GM21786 (cell line): Measurements from ENCODE around the gene KIF16B.

ENCODE experiments used
- ATAC-seq: cut with Tn5 transposase; IDR thresholded peaks from one replicate; pipeline ENCODE4 v1.9.1; 2021; ENCODE audit not compliant: unreplicated experiment

Gene KIF16B

DNA sequence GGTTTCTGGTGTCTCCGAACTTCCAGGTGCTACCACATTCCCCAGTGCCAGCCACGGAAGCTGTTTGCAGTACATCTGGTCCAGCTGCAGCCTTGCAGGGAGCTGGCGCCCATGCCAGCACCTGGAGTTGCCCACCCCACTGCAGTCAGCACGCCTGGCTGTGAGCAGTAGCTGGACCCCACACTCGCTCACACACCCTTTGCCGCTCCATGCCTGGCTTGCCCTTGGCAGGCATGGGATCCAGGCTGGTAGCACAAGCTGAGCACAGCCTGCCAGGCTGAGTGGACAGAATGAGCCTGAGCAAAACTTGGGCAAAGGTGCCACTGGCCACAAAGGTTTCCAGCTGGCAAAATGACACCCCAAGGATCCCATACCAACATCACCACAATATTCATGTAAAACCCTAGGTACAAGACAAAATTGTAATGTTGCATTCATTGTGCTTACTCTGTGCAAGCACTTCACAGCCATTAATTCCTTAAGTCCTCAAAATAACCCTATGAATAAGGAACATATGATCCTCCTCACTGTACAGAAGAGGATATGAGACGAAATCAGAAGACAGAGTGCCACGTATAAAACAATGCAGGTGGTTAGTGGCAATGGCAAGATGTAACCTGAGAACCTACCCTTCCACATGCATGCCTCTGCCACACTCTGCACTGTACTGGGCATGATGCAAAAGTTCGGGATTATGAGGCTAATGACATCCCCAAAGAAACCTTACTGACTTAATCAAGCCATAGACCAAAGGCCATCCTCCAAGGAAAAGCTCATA lies 18.3 kb downstream of the KIF16B start:
- ATAC-seq: no peak

DNA sequence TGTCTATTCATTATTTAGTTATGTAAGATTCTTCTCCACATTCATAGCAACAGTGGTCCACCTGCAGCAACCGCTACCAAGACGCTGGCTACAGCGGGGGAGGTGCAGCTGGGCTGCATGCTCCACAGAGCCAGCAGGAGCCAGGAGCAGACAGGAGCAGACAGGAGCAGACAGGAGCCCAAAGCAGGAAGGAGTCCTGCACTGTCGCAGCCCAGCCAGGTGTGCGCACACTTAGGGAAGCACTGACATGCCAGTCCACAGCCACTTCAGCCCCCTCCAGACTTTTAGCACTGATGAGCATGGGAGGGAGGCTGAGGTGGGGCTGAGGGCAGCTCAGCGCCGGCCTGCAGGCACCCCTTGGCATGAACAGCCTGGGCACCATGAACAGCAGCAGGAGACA lies 19.6 kb downstream of the KIF16B start:
- no peak for ATAC-seq

DNA sequence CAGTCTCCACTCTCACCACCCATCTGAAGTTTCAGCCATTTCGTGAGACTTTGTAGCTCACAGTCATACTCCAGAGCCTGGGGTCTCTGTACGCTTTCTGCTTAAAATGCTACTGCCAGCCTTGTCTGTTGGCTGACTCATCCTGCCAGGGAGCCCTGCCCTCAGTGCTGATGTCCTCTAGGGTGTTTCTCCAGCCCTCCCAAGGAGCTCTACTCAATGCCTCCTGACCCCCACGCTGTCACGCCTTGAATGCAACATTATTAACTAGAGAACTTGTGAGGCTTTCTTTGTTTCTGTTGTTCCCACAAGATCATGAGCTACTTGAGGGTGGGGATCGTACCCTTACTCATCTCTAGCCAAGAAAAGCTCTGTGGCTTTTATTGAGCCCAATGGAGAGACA lies 20.1 kb downstream of the KIF16B start:
- ATAC-seq: no peak

DNA sequence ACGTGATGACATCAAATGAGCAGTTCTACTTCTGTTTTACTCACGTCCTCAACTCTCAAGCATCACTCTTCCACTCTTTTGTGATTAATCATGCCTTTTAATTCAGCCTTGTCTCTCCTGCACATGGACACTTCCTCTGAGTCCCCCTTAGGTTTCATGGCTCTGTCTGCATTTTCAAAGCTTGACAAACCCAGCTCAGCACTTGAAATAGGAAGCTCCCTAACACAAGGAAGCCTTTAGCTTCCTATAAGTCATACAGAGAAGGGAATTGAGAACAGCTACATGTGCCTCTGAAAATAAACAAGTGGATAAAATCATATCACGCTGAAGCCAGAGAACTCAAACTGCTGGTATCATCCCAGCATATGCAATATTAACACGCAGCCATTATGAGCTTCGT lies 21.2 kb downstream of the KIF16B start:
- ATAC-seq: no peak

DNA sequence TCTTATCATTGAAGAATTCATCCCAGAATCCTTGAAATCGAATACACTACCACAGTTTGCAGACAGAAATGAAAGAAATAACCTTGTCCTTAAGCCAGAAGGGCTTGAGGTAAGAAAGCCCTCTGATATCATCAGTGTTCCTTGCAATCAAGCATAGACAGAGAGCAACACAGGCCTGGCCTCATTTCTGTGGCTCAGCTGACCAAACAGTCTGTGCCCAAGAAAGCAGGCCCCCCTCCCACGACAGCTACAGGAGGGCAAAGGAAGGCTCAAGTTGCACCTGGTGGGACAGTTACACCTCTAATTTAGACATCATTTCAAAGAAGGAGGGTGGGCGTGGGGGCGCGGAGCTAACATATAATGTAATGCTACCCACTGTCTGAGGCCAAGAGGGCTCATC lies 21.6 kb downstream of the KIF16B start:
- no peak for ATAC-seq

DNA sequence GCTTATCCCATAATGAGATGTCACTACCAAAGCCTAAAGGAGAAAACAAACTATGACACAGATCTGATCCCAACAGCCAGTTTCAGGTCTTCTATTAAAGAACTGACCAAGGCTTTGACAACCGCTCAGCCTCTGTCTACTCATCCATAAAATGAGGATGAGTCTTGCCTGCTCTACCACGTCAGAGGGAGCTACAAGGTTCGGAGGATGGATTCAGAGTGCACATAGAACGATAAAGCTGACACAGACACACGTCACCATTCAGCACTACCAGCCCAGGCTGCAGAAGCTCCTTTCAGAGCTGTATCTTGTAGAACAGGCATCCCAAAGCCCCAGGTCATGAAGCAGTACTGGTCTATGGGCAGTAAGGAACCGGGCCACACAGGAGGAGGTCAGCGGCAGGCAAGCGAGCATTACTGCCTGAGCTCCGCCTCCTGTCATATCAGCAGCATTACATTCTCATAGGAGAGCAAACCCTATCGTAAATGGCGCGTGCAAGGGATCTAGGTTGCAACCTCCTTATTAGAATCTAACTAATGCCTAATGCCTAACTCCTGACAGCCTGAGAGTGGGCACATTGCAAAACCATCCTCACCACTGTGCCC lies 25.1 kb downstream of the KIF16B start:
- ATAC-seq: no peak

DNA sequence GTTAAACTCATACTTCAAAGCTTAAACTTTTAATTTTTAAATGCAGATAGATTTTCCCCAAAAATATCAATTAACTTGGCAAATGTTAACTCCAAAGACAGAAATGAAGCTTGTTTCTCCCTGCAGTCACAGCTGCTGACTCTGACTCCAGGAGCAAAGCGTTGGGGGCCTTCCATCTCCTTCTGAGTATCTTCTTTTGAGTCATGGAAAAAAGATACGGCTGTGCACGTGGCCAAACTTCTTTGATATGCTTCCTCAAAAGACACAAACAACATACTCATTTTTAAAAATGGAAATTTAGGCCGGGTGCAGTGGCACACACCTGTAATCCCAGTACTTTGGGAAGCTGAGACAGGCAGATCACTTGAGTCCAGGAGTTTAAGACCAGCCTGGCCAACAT lies 28.3 kb downstream of the KIF16B start:
- no peak for ATAC-seq

DNA sequence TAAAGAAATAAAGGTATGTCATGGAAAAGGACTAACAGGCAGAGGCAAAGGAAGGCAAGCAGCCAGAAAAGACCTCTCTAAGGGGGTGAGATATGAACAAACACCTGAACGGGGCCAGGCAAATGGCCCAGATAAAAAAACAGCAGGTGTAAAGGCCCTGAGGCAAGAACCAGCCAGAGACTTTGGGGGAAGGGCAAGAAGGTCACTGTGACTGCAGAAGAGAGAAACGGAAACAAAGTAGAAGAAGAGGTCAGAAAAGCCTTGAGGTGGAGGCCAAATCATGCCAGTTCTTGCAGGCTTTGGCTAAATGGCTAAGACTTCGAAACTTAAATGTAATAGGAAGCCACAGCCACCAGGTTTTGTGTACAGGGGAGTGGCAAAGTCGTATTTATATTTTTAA lies 30.8 kb downstream of the KIF16B start:
- no peak for ATAC-seq

DNA sequence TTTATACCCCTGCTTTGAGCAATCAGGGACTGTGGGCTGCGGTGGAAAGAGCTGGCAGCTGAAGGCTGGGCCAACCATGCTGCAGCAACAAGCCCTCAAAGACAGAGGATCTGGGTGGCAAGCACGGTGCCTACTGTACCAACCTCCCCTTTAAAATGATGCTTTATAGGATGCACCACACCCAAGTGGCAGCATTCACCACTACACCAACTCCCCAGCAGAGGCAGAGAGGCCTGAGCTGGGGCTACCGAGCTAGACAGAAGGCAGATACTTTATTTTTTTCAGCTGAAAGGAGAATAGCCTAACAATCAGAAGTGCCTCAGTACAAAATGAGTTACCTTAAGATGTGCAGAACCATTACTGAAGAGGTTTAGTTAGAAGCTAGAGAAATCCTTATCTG lies 31.4 kb downstream of the KIF16B start:
- ATAC-seq: no peak

DNA sequence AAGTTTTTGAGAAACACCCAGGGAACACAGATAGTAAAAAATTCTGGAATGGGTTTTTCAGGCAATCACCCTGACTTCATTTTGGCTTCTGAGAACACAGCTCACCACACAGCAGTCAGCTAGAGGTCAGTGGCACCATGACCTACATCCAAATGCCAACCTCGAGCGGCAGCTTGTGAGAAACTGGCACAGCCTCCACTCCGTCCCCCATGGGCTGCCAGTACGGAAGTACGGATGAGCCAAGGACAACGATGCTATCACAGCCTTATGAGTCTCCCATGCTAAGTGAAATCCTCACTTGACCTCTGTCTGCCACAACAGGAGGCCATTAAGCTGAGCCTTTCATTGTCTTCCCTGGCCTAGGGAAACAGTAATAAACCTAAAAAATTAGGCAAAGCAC lies 32.0 kb downstream of the KIF16B start:
- ATAC-seq: no peak

DNA sequence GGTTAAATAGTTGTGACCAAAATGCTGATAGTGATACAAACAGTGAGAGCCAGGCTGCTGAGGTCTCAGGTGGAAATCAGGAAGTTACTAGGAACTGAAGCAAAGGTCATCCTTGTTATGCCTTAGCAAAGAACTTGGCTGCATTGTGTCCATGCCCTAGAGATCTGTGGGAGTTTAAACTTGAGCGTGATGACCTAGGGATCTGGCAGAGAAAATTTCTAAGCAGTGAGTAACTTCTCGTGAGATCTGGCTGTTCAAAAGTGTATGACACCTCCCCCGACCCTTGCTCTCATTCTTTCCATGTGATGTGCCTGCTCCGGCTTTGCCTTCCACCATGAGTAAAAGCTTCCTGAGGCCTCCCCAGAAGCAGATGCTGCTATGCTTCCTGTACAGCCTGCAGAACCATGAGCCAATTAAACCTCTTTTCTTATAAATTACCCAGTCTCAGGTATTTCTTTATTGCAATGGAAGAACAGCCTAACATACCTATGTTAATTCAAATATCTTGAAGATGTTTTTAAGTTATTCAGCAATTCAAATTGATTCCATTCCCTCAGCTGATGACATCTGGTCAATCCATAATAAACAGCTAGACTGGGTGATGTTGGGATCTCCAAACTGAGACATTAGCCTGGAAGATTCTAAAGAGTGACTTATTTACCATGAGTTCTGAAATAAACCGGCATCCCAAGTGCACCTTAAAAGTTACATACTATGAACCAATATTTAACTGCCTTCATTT lies 33.8 kb downstream of the KIF16B start:
- ATAC-seq: no peak

DNA sequence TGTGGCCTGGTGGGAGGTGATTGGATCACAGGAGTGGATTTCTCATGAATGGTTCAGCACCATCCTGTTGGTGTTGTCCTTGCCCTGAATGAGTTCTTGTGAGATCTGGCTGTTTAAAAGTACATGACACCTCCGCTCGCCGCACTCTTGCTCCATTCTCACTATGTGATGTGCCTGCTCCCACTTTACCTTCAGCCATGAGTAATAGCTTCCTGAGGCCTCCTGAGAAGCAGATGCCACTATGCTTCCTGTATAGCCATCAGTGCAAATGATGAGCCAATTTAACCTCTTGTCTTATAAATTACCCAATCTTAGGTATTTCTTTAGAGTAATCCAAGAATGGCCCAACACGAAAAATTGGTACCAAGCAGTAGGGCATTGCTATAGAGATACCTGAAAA lies 34.5 kb downstream of the KIF16B start:
- no peak for ATAC-seq

DNA sequence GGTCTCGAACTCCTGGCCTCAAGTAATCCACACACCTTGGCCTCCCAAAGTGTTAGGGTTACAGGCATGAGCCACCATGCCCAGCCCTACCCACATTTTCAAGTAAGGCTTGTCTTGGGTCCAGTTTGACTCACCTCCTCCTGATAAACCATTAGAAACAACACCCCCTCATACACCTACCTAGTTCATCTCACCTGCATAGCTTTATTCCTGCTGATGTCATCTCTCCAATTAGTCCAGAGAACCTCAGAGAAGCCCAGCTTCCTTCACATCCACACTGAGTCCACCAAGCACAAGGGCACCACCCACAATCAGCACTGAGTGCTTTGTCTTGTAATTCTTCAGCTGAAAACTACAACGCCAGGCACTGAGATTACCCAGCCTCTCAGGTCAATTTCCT lies 35.3 kb downstream of the KIF16B start:
- no peak for ATAC-seq

DNA sequence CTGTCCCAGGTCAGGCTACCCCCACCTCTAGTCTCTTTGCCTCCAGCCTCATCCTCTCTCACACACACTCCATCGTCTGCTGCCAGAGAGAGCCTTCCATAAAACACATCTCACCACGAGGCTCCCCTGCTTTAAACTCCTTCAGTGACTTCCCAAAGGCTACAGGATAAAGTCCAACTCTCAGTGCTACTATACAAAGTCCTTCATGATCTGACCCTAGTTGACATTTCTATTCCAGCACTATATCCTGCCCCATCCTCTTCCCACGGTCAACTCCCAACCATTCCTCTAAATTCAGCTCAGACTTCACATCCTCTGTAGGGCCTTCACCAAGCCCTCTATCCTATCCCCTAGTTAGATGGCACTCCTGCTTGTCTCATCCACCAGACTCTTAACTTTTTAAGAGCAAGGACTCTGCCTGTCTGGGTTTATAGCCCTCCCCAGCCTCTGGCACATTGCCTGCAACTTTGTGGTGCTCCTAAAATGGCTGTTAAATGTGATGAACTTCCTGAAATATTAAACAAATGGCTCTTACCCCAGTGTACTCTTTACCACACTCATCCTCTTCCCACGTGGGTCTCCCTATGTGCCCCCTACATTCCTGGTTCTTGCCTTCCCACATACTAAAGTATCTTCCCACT lies 36.1 kb downstream of the KIF16B start:
- ATAC-seq: no peak

DNA sequence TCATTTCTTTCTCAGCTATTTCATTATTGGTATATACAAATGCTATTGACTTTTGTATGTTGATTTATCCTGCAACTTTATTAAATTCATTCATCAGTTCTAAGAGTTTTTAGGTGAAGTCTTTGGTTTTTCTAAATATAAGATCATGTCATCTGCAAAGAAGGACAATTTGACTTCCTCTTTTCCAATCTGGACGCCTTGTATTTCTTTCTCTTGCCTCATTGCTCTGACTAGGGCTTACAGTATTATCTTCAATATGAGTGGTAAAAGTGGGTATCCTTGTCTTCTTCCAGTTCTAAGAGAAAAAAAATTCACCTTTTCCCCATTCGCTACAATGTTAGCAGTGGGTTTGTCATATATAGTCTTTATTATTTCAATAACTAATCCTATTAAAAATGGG lies 38.0 kb downstream of the KIF16B start:
- no peak for ATAC-seq

DNA sequence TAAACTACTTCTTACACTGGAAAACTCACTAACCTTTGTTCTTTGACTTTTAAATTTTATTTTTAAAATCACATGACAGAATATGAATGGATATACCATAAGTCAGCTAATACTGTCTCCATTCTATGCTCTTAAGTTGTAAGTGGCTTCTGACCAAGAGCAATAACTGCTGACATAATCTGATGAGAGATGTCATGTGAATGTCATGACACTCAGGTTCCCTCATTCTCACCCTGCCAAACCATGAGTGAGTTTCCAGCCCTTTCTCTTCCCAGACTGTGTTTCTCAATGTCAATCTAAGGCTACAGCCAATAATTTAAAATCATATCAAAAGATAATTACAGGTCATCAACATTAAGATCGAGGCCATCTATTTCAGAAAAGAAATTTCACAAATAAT lies 39.7 kb downstream of the KIF16B start:
- no peak for ATAC-seq

DNA sequence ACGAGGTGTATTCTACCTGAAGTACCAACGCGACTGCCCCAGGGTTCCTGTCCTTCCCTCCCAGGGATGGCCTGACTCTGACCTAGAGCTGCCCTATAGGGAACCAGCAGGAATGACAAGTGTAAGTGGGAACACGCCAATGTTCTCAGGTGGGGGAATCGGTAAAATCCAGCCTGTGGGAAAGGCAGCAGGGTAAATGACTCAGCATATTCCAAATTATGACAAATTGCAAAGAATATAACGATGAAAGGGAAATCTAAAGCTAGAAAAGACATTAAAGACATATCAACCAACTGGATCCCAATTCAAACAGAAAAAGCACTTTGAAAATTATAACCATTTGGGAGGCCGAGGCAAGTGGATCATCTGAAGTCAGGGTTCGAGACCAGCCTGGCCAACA lies 41.8 kb downstream of the KIF16B start:
- no peak for ATAC-seq

DNA sequence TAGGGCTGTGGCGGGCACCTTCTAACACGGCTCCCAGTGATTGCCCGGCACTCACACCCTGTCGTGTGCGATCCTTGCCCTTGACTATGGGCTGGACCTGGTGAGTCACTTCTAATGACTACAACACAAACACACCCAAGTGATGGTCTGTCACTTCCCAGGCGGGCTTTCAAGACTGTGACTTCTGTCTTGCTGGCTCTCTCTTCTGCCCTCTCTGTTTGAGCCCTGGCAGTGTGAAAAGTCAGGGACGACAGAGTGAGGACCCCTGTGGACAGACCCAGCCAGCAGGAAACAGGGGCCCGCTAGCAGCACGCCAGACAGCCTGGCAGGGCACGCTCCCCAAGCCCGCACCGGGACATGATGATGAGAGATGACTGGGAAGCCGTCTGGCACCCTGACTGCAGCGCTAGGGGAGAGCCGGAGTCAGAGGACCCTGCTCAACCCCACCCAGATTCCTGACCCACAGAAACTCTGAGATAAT lies 43.0 kb downstream of the KIF16B start:
- no peak for ATAC-seq

DNA sequence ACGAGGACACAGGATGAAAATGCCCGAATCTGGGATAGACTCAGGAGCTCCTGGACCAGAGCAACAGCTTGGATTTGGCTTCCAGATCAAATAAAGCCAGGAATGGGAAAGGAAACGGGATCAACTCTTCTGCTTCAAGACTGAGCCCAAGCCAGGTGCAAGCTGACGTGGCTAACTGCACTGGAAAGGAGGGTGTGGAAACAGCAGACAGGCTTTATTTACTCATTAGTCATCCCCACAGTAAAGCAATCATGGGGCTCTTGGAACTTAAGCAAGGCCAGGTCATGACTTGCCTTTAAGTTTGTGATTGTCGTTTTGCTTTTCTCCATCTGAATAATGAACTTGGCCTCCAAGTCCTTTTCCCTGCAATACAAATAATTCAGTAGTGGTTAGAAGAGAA lies 45.2 kb downstream of the KIF16B start:
- no peak for ATAC-seq

DNA sequence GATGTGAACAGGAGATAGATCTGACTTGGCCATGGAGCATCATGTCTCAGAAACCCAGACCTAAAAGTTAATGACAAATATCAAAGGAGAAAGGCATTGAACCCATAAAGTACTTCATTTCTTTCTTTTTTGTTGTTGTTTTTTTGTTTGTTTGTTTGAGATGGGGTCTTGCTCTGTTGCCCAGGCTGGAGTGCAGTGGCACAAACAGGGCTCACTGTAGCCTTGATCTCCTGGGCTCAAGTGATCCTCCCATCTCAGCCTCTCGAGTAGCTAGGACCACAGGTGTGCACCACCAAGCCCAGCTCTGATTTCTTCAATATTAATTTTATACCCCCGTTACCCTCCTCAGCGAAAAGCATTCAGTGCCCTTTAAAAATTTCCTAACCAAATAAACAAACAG lies 45.8 kb downstream of the KIF16B start:
- no peak for ATAC-seq
